K562 (cell line): ENCODE data around the gene TXNIP. TPM values are rescaled to one million over a fixed set of nuclear protein-coding genes. Genes with fewer than 3 reads are reported as not detected.

ENCODE experiments used
- BCLAF1 ChIP-seq, 2 experiments: fragments of 450-650 bp in 1 of 2; IDR thresholded peaks; 2 replicates each; pipeline ENCODE4 v1.6.1; 2011 to 2017; ENCODE audit warnings: low read depth in 2 of 2, antibody characterized with exemption in 1 of 2, borderline replicate concordance in 1 of 2, low read length in 1 of 2, mild to moderate bottlenecking in 1 of 2, mixed read lengths in 1 of 2; ENCODE audit not compliant: control insufficient read depth in 1 of 2
- CTBP1 ChIP-seq: fragments of 450-650 bp; IDR thresholded peaks from 2 replicates; pipeline ENCODE4 v1.6.1; 2016; ENCODE audit warnings: borderline replicate concordance
- GTF2E2 ChIP-seq: fragments of 200-800 bp; sonication (Bioruptor generic); IDR thresholded peaks from 2 replicates; pipeline ENCODE4 v1.6.1; 2016; ENCODE audit warnings: missing genetic modification characterization, missing compliant biosample characterization
- GTF2F1 ChIP-seq: IDR thresholded peaks from 2 replicates; pipeline ENCODE4 v1.6.1; 2011; ENCODE audit warnings: low read depth, low read length, improper control_type of control experiment
- NR4A1 ChIP-seq, 2 experiments: fragments of 250-450 bp in 1 of 2; fragments of 450-650 bp in 1 of 2; sonication (Bioruptor Pico) in 1 of 2; IDR thresholded peaks; 2 replicates each; pipeline versions ENCODE4 v1.4.0 to v1.6.1; 2016 to 2020; ENCODE audit warnings: mild to moderate bottlenecking in 2 of 2, missing compliant biosample characterization in 1 of 2, missing genetic modification characterization in 1 of 2, moderate library complexity in 1 of 2
- PCBP1 ChIP-seq: fragments of 200-400 bp; formaldehyde crosslinking; IDR thresholded peaks from 2 replicates; pipeline ENCODE4 v1.6.1; 2018; ENCODE audit warnings: mild to moderate bottlenecking, low read depth, low read length; ENCODE audit not compliant: poor library complexity, severe bottlenecking
- TRIM24 ChIP-seq, 2 experiments: fragments of 450-650 bp; IDR thresholded peaks; 2 replicates each; pipeline ENCODE4 v1.6.1; 2016
- ZFPM2 ChIP-seq: fragments of 250-450 bp; sonication (Bioruptor Pico); IDR thresholded peaks from 2 replicates; pipeline ENCODE4 v1.5.1; 2022; ENCODE audit warnings: mild to moderate bottlenecking
- ZNF133 ChIP-seq: fragments of 250-450 bp; sonication (Bioruptor Pico); IDR thresholded peaks from 2 replicates; pipeline ENCODE4 v1.4.0; 2020; ENCODE audit warnings: mild to moderate bottlenecking
- ZNF140 ChIP-seq: fragments of 250-450 bp; sonication (Bioruptor Pico); IDR thresholded peaks from 2 replicates; pipeline ENCODE4 v1.8.0; 2021; ENCODE audit warnings: moderate library complexity, mild to moderate bottlenecking, inconsistent platforms
- ZNF253 ChIP-seq: fragments of 250-450 bp; sonication (Bioruptor Pico); conservative IDR thresholded peaks from 2 replicates; pipeline ENCODE4 v1.6.1; 2021; ENCODE audit warnings: mild to moderate bottlenecking
- ZNF398 ChIP-seq: fragments of 250-450 bp; sonication (Bioruptor Pico); IDR thresholded peaks from 2 replicates; pipeline ENCODE4 v1.8.0; 2021; ENCODE audit warnings: moderate library complexity, mild to moderate bottlenecking, inconsistent platforms
- ZNF444 ChIP-seq: fragments of 250-450 bp; sonication (Bioruptor Pico); IDR thresholded peaks from 2 replicates; pipeline ENCODE4 v1.4.0; 2020; ENCODE audit warnings: mild to moderate bottlenecking, moderate library complexity
- ZNF507 ChIP-seq: conservative IDR thresholded peaks from 2 replicates; pipeline ENCODE4 v1.6.1; 2017; ENCODE audit warnings: missing genetic modification characterization, missing compliant biosample characterization
- ZNF695 ChIP-seq: fragments of 450-650 bp; formaldehyde crosslinking; IDR thresholded peaks from 2 replicates; pipeline ENCODE4 v1.4.0; 2020; ENCODE audit warnings: mild to moderate bottlenecking, moderate library complexity
- polyA plus RNA-seq, 8 experiments: library from polyadenylated mRNA; depleted of rRNA in 4 of 8; stranded (reverse) in 5 of 8; unstranded in 3 of 8; fragments of >200 nt; fragmentation: Nextera tagmentation in 2 of 8; fragmentation: Illumina TruSeq in 1 of 8; extraction: Ambion mirVana in 2 of 8; extraction: Trizol in 1 of 8; gene quantifications; 2 replicates each; pipeline versions ENCODE4 v1.2.1 to v1.2.3, GENCODE V29; 2011 to 2014; ENCODE audit warnings: inconsistent platforms in 1 of 8, missing spikeins in 1 of 8
- total RNA-seq, 7 experiments: library from RNA; depleted of rRNA in 6 of 7; stranded (reverse); fragments of >200 nt in 6 of 7; fragmentation: Illumina TruSeq in 2 of 7; extraction: Trizol in 2 of 7; gene quantifications; 2 replicates each; pipeline versions ENCODE4 v1.2.1 to v1.2.3, GENCODE V29; 2011 to 2021; ENCODE audit warnings: low replicate concordance in 1 of 7
- TF ChIP-seq, protein P1 (sequence below): conservative IDR thresholded peaks from 2 replicates; pipeline ENCODE4 v1.6.1; 2011; ENCODE audit warnings: low read depth, mild to moderate bottlenecking, low read length; ENCODE audit not compliant: control insufficient read depth
- TF ChIP-seq, protein P2 (sequence below), 2 experiments: fragments of 250-450 bp in 1 of 2; fragments of 450-650 bp in 1 of 2; sonication (Bioruptor Pico) in 1 of 2; IDR thresholded peaks; 2 replicates each; pipeline versions ENCODE4 v1.6.1 to v1.8.0; 2016 to 2021; ENCODE audit warnings: mild to moderate bottlenecking in 2 of 2, moderate library complexity in 2 of 2, missing compliant biosample characterization in 1 of 2, missing genetic modification characterization in 1 of 2
- TF ChIP-seq, protein P3 (sequence below): fragments of 450-650 bp; IDR thresholded peaks from 2 replicates; pipeline ENCODE4 v1.6.1; 2014; ENCODE audit warnings: low read depth, mild to moderate bottlenecking, moderate library complexity, borderline replicate concordance

The TXNIP gene
- total and polyA plus RNA-seq, 9 of the 15 experiments (the other 6 are each of a cell fraction or from before 2014, with no cell fraction given): 120 to 499 (median 257) TPM

DNA sequence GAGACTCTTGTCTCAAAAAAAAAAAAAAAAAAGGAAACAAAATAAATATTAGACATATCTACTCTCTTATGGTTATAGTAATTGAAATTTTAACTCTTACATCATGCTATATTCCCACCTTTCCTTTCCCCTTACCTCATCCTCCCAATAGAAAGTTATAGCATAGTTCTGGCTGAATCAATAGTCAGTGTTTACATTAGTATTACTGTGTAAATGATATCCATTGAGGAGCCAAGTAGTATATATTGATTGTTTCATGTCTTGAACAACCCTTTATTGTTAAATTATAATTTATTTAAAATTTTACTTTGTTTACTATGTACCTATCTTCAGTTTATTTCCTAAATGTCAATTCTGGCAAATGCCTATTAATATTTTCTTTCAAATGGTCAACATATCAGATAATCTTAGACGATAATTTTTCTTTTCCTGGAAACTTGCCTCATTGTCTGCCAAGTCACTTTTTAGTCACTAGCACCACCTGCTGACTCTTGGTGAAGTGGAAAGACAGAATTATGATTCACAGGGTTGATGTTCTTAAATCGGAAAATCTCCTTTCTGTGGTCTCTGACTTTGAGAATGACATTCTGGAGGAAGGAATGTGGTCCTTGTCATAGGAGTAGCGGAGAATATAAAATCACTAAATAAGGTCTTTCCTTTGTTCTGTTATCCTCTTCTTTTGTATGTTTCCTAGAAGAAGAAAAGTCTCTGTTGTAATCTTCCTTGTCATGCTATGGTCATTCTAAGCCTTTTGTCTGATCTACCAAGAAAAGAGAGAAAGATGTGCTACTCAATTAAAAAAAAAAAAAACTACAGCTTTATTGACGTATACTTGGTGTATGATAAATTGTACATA lies 16.6 kb upstream of the TXNIP start (continued):
- TF ChIP-seq, protein P1, sequence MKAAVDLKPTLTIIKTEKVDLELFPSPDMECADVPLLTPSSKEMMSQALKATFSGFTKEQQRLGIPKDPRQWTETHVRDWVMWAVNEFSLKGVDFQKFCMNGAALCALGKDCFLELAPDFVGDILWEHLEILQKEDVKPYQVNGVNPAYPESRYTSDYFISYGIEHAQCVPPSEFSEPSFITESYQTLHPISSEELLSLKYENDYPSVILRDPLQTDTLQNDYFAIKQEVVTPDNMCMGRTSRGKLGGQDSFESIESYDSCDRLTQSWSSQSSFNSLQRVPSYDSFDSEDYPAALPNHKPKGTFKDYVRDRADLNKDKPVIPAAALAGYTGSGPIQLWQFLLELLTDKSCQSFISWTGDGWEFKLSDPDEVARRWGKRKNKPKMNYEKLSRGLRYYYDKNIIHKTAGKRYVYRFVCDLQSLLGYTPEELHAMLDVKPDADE: no peak
- TF ChIP-seq GTF2E2 (no peak), ZNF398 (CRISPR knock-in tag) (no peak), ZFPM2 (CRISPR knock-in tag) (no peak), ZNF444 (CRISPR knock-in tag) (no peak), ZNF253 (CRISPR knock-in tag) (no peak), PCBP1 (no peak), TRIM24 (IDR thresholded peaks at IDR 0.05) (no peak), ZNF507 (tag) (no peak), GTF2F1 (no peak), CTBP1 (peak; percentile 22; the same call in 1 of the 2 replicates), ZNF140 (CRISPR knock-in tag) (no peak), NR4A1 (CRISPR knock-in tag; IDR thresholded peaks at IDR 0.05) (no peak), NR4A1 (tag; IDR thresholded peaks at IDR 0.05) (no peak), BCLAF1 (IDR thresholded peaks at IDR 0.05; ENCODE audit: borderline replicate concordance in 1 of 2, control insufficient read depth in 1 of 2, low read depth in 2 of 2, low read length in 1 of 2) (no peak), ZNF695 (no peak), ZNF133 (no peak)
- TF ChIP-seq, protein P2, sequence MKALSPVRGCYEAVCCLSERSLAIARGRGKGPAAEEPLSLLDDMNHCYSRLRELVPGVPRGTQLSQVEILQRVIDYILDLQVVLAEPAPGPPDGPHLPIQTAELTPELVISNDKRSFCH (CRISPR knock-in tag; IDR thresholded peaks at IDR 0.05): no peak
- TF ChIP-seq, protein P2 (tag; IDR thresholded peaks at IDR 0.05): no peak
- TF ChIP-seq, protein P3, sequence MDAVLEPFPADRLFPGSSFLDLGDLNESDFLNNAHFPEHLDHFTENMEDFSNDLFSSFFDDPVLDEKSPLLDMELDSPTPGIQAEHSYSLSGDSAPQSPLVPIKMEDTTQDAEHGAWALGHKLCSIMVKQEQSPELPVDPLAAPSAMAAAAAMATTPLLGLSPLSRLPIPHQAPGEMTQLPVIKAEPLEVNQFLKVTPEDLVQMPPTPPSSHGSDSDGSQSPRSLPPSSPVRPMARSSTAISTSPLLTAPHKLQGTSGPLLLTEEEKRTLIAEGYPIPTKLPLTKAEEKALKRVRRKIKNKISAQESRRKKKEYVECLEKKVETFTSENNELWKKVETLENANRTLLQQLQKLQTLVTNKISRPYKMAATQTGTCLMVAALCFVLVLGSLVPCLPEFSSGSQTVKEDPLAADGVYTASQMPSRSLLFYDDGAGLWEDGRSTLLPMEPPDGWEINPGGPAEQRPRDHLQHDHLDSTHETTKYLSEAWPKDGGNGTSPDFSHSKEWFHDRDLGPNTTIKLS: no peak
